HCT116 (cell line): ENCODE results near the gene VAV2. TPM values are rescaled to one million over a fixed set of nuclear protein-coding genes. Genes with fewer than 3 reads are reported as not detected.

ENCODE experiments used
- ATAC-seq: fragments of 200-7000 bp; cut with Tn5 transposase; 2 replicates; pipeline ENCODE4 v1.9.1; 2020; ENCODE audit warnings: mild to moderate bottlenecking, moderate library complexity
- BruUV-seq: library from RNA; stranded (reverse); fragments of 400-500 nt; replicated peaks from 2 replicates; lab custom pipeline; 2021; lab: Mats Ljungman, UMichigan
- CTCF ChIA-PET: fragments of 300-600 bp; sonication (Branson Sonifier 250); formaldehyde crosslinking; loops from one replicate; lab custom pipeline; 2021; ENCODE audit warnings: antibody characterized with exemption; lab: Charles Lee
- POLR2A ChIA-PET: fragments of 300-600, 350-600 bp; sonication (Branson Sonifier 250); formaldehyde crosslinking; loops from one replicate; lab custom pipeline; 2021; ENCODE audit warnings: antibody characterized with exemption; lab: Charles Lee
- RAD21 ChIA-PET, 2 experiments: fragments of 300-600 bp; sonication (Branson Sonifier 250); formaldehyde crosslinking; loops; one replicate each; lab custom pipeline; 2023; ENCODE audit warnings: low total read pairs in 2 of 2; ENCODE audit not compliant: uncharacterized antibody in 2 of 2, unreplicated experiment in 2 of 2, low non-redundant PET in 1 of 2; lab: Charles Lee
- DNase-seq: peaks from one replicate; pipeline ENCODE4 v3.0.0-alpha.2; 2010; ENCODE audit warnings: low read depth, low spot score
- H2AFZ ChIP-seq: fragments of 200-600 bp; shearing (Covaris generic), sonication (generic); 2 replicates; pipeline ENCODE4 v1.6.1; 2017; ENCODE audit warnings: low read depth, mixed run types, mixed read lengths, antibody characterized with exemption, low read length; ENCODE audit not compliant: poor library complexity, severe bottlenecking
- H3K27ac ChIP-seq: 2 replicates; pipeline ENCODE4 v1.5.1; 2012; ENCODE audit warnings: low read depth, low read length
- H3K27me3 ChIP-seq: fragments of 200-600 bp; sonication (generic); 2 replicates; pipeline ENCODE4 v1.6.1; 2016; ENCODE audit warnings: mixed run types, low read length, mixed read lengths; ENCODE audit not compliant: insufficient read depth
- H3K36me3 ChIP-seq, 2 experiments: fragments of 200-500 bp in 1 of 2; fragments of 200-600 bp in 1 of 2; sonication (Bioruptor generic) in 1 of 2; sonication (generic) in 1 of 2; 2 replicates each; pipeline versions ENCODE4 v1.5.1 to v1.6.1; 2014 to 2016; ENCODE audit warnings: low read length in 2 of 2, inconsistent platforms in 1 of 2, mixed read lengths in 1 of 2, mixed run types in 1 of 2; ENCODE audit not compliant: insufficient read depth in 2 of 2, control insufficient read depth in 1 of 2
- H3K4me1 ChIP-seq, 2 experiments: fragments of 200-600 bp in 1 of 2; sonication (generic) in 1 of 2; 2 replicates each; pipeline versions ENCODE4 v1.5.1 to v1.6.1; 2012 to 2017; ENCODE audit warnings: low read length in 2 of 2, inconsistent platforms in 1 of 2, mild to moderate bottlenecking in 1 of 2, mixed read lengths in 1 of 2, mixed run types in 1 of 2, moderate library complexity in 1 of 2; ENCODE audit not compliant: insufficient read depth in 2 of 2, control insufficient read depth in 1 of 2
- H3K4me2 ChIP-seq: fragments of 200-600 bp; sonication (generic); 2 replicates; pipeline ENCODE4 v1.6.1; 2017; ENCODE audit warnings: mixed run types, low read length, mixed read lengths
- H3K4me3 ChIP-seq, 2 experiments: fragments of 200-600 bp in 1 of 2; sonication (generic) in 1 of 2; replicated peaks in 1 of 2; 2 replicates each; pipeline ENCODE4 v1.5.1; 2011 to 2016; ENCODE audit warnings: low read length in 2 of 2, control low read depth in 1 of 2, low read depth in 1 of 2, mild to moderate bottlenecking in 1 of 2, mixed read lengths in 1 of 2, mixed run types in 1 of 2
- H3K79me2 ChIP-seq: fragments of 200-600 bp; sonication (generic); 2 replicates; pipeline ENCODE4 v1.6.1; 2017; ENCODE audit warnings: mild to moderate bottlenecking, mixed run types, low read length, moderate library complexity, mixed read lengths; ENCODE audit not compliant: insufficient read depth
- H3K9ac ChIP-seq: fragments of 200-600 bp; sonication (generic); 2 replicates; pipeline ENCODE4 v1.6.1; 2016; ENCODE audit warnings: low read length, mixed read lengths
- H3K9me2 ChIP-seq: fragments of 200-600 bp; sonication (generic), shearing (Covaris generic); 2 replicates; pipeline ENCODE4 v1.6.1; 2017; ENCODE audit warnings: mixed run types, mild to moderate bottlenecking, moderate library complexity; ENCODE audit not compliant: insufficient read depth
- H3K9me3 ChIP-seq, 2 experiments: fragments of 200-500 bp in 1 of 2; fragments of 200-600 bp in 1 of 2; sonication (Bioruptor generic) in 1 of 2; sonication (generic) in 1 of 2; 2 replicates each; pipeline ENCODE4 v1.6.1; 2014 to 2017; ENCODE audit warnings: low read length in 2 of 2, mixed read lengths in 2 of 2, inconsistent platforms in 1 of 2, low read depth in 1 of 2, mild to moderate bottlenecking in 1 of 2, mixed run types in 1 of 2, moderate library complexity in 1 of 2; ENCODE audit not compliant: control insufficient read depth in 1 of 2, insufficient read depth in 1 of 2
- H4K20me1 ChIP-seq: fragments of 200-600 bp; sonication (generic), shearing (Covaris generic); 2 replicates; pipeline ENCODE4 v1.6.1; 2017; ENCODE audit warnings: mixed run types, mild to moderate bottlenecking, moderate library complexity; ENCODE audit not compliant: insufficient read depth
- CBX3 ChIP-seq: IDR thresholded peaks from 2 replicates; pipeline ENCODE4 v1.6.1; 2012; ENCODE audit warnings: low read depth
- CEBPB ChIP-seq: IDR thresholded peaks from 2 replicates; pipeline ENCODE4 v1.6.1; 2012; ENCODE audit warnings: low read depth
- EGR1 ChIP-seq: IDR thresholded peaks from 2 replicates; pipeline ENCODE4 v1.6.1; 2012; ENCODE audit warnings: low read depth
- ELF1 ChIP-seq: IDR thresholded peaks from 2 replicates; pipeline ENCODE4 v1.6.1; 2012; ENCODE audit warnings: low read depth, borderline replicate concordance
- EZH2 ChIP-seq: fragments of 200-600 bp; sonication (generic); IDR thresholded peaks from 2 replicates; pipeline ENCODE4 v1.6.1; 2017; ENCODE audit warnings: antibody characterized with exemption, mixed run types
- JUND ChIP-seq: IDR thresholded peaks from 2 replicates; pipeline ENCODE4 v1.6.1; 2012
- MAX ChIP-seq: IDR thresholded peaks from 2 replicates; pipeline ENCODE4 v1.6.1; 2012
- POLR2AphosphoS5 ChIP-seq: IDR thresholded peaks from 2 replicates; pipeline ENCODE4 v1.6.1; 2011; ENCODE audit warnings: mild to moderate bottlenecking, low read depth, low read length, moderate library complexity
- SIN3A ChIP-seq: IDR thresholded peaks from 2 replicates; pipeline ENCODE4 v1.6.1; 2012; ENCODE audit warnings: low read depth
- SP1 ChIP-seq: IDR thresholded peaks from 2 replicates; pipeline ENCODE4 v1.6.1; 2012; ENCODE audit warnings: low read depth
- SRF ChIP-seq: IDR thresholded peaks from 2 replicates; pipeline ENCODE4 v1.6.1; 2012; ENCODE audit warnings: low read depth
- TCF7L2 ChIP-seq: IDR thresholded peaks from 2 replicates; pipeline ENCODE4 v1.7.0; 2011; ENCODE audit warnings: borderline replicate concordance, inconsistent platforms; ENCODE audit not compliant: insufficient read depth, insufficient read length; ENCODE audit errors: extremely low read depth
- YY1 ChIP-seq: IDR thresholded peaks from 2 replicates; pipeline ENCODE4 v1.6.1; 2011; ENCODE audit warnings: low read length, low read depth, moderate library complexity, mild to moderate bottlenecking; ENCODE audit not compliant: insufficient replicate concordance; ENCODE audit errors: extremely low read depth
- ZFX ChIP-seq: fragments of 450-650 bp; IDR thresholded peaks from 2 replicates; pipeline ENCODE4 v1.6.1; 2017
- ZNF274 ChIP-seq: fragments of 200-500 bp; sonication (Bioruptor generic); IDR thresholded peaks from 2 replicates; pipeline ENCODE4 v1.6.1; 2014; ENCODE audit warnings: mild to moderate bottlenecking, low read depth, low read length, inconsistent platforms
- intact Hi-C: fragments of 100-400 bp; cut with micrococcal nuclease; formaldehyde crosslinking; loops from 2 replicates; pipeline ENCODE4 v1.10.0; 2022
- total RNA-seq: library from RNA; stranded (reverse); gene quantifications from one replicate; pipeline ENCODE4 v1.2.1, GENCODE V29; 2021; ENCODE audit not compliant: unreplicated experiment

Gene VAV2
- total RNA-seq, 1 experiment from 2014 or later = 33.2 TPM

- Histone ChIP-seq H3K27ac (no peak overlapping the region), H3K9me3 (peaks cover 3 to 7% of the 10 kb centered on the region in 2 experiments; a peak in 2 of 4 replicates), H4K20me1 (no peaks in the 10 kb centered on the region), H3K4me2 (no peak overlapping the region), H3K9me2 (no peaks in the 10 kb centered on the region), H3K4me1 (peaks cover 0 to 7% of the 10 kb centered on the region in 2 experiments; a peak in 1 of 4 replicates), H3K36me3 (peaks cover 4 to 15% of the 10 kb centered on the region in 2 experiments; a peak in 3 of 4 replicates), H3K4me3 (no peak overlapping the region), H3K27me3 (no peaks in the 10 kb centered on the region), H2AFZ (no peak overlapping the region), H3K9ac (no peak overlapping the region), H3K79me2 (no peaks in the 10 kb centered on the region)
- ChIA-PET POLR2A (no interaction called here), RAD21 (no interaction called here), CTCF (no interaction called here)
- BruUV-seq = no TSS peak
- ATAC-seq = no peak
- no peak for DNase-seq
- intact Hi-C loops = no loop called here
- TF ChIP-seq ZNF274 (no peak), SIN3A (no peak), SRF (no peak), JUND (no peak), ZFX (no peak), POLR2AphosphoS5 (no peak), SP1 (no peak), CBX3 (no peak), ELF1 (no peak), TCF7L2 (no peak), MAX (no peak), EGR1 (no peak), CEBPB (no peak), EZH2 (no peak), YY1 (no peak)
These were observed 228.6 kb downstream of the VAV2 start for GRCh38 chr9:133763272-133764183.
